C4-2B (cell line): ENCODE measurements around the gene RAMP3.

Source experiments
- H3K27ac ChIP-seq: fragments of 450-650 bp; 2 replicates; pipeline ENCODE4 v1.5.1; 2017
- CTCF ChIP-seq: fragments of 450-650 bp; conservative IDR thresholded peaks from 2 replicates; pipeline ENCODE4 v1.5.1; 2017; ENCODE audit warnings: mild to moderate bottlenecking
- ZFX ChIP-seq: fragments of 450-650 bp; IDR thresholded peaks from 2 replicates; pipeline ENCODE4 v1.6.1; 2017

RAMP3 gene

GRCh38 chr7:45225948-45226335 lies 68.4 kb downstream of the RAMP3 start:
- TF ChIP-seq ZFX = no peak
- TF ChIP-seq CTCF = no peak
- no peak overlapping the region for H3K27ac ChIP-seq

GRCh38 chr7:45229156-45229920 lies 71.7 kb downstream of the RAMP3 start:
- H3K27ac ChIP-seq = no peak overlapping the region
- TF ChIP-seq ZFX (no peak), CTCF (no peak)

GRCh38 chr7:45230083-45230482 lies 72.5 kb downstream of the RAMP3 start:
- TF ChIP-seq CTCF (no peak), ZFX (no peak)
- no peak overlapping the region for H3K27ac ChIP-seq

- TF ChIP-seq CTCF = no peak
- TF ChIP-seq ZFX = no peak
These were observed 73.1 kb downstream of the RAMP3 start for GRCh38 chr7:45230611-45231165.

GRCh38 chr7:45233249-45233775 lies 75.7 kb downstream of the RAMP3 start:
- H3K27ac ChIP-seq = no peak overlapping the region
- no peak for TF ChIP-seq ZFX
- TF ChIP-seq CTCF = no peak

More at GRCh38 chr7:45230611-45231165, 73.1 kb downstream of the RAMP3 start:
- H3K27ac ChIP-seq = no peak overlapping the region
